GM18951 (cell line): Measurements from ENCODE around the gene SPRR5.

ENCODE experiments used
- POLR2A ChIP-seq: IDR thresholded peaks from 4 replicates; pipeline ENCODE4 v1.6.1; 2011; ENCODE audit warnings: mild to moderate bottlenecking; ENCODE audit not compliant: insufficient read length, insufficient read depth; ENCODE audit errors: extremely low read depth
- in situ Hi-C: fragments of 300-500 bp; cut with MboI; formaldehyde crosslinking; loops from one replicate; pipeline ENCODE4 v1.12.0; 2022; ENCODE audit warnings: low sequenced_read_pairs, mixed read lengths, inconsistent platforms; ENCODE audit not compliant: unreplicated experiment

SPRR5 gene

GRCh38 chr1:152946651-152947256, at the start of gene SPRR5:
Gene SPRR5 (plus strand): TSS chr1:152947206. CDS start chr1:152948555, 1,349 bp downstream.
- in situ Hi-C loops = no loop called here
- TF ChIP-seq POLR2A = no peak

- TF ChIP-seq POLR2A = no peak
- in situ Hi-C loops = no loop called here
These were observed 48.0 kb upstream of the SPRR5 start for GRCh38 chr1:152899027-152899426.

GRCh38 chr1:152899883-152900282, 47.1 kb upstream of the SPRR5 start:
- in situ Hi-C loops = no loop called here
- TF ChIP-seq POLR2A = no peak

GRCh38 chr1:152901631-152902030, 45.4 kb upstream of the SPRR5 start:
- in situ Hi-C loops = no loop called here

GRCh38 chr1:152902636-152903035, 44.4 kb upstream of the SPRR5 start:
- TF ChIP-seq POLR2A = no peak
- in situ Hi-C loops = no loop called here

More at GRCh38 chr1:152901631-152902030, 45.4 kb upstream of the SPRR5 start:
- no peak for TF ChIP-seq POLR2A

GRCh38 chr1:152904688-152905440, 42.1 kb upstream of the SPRR5 start:
- in situ Hi-C loops = no loop called here
- TF ChIP-seq POLR2A = no peak

GRCh38 chr1:152906023-152906565, 40.9 kb upstream of the SPRR5 start:
- no peak for TF ChIP-seq POLR2A
- in situ Hi-C loops = no loop called here

GRCh38 chr1:152907686-152908601, 39.1 kb upstream of the SPRR5 start, which contains the start of gene IVL:
Gene IVL (plus strand): TSS chr1:152908546. CDS start chr1:152909798, 1,252 bp downstream.
- in situ Hi-C loops = no loop called here
- TF ChIP-seq POLR2A = no peak

- no peak for TF ChIP-seq POLR2A
- in situ Hi-C loops = no loop called here
These were observed 37.8 kb upstream of the SPRR5 start for GRCh38 chr1:152909206-152909605.

- TF ChIP-seq POLR2A = no peak
- in situ Hi-C loops = no loop called here
These were observed 34.5 kb upstream of the SPRR5 start for GRCh38 chr1:152912471-152912870.

- in situ Hi-C loops = no loop called here
- no peak for TF ChIP-seq POLR2A
These were observed 34.1 kb upstream of the SPRR5 start for GRCh38 chr1:152912900-152913299.

GRCh38 chr1:152917794-152918193, 29.2 kb upstream of the SPRR5 start:
- in situ Hi-C loops = no loop called here

GRCh38 chr1:152919071-152919470, 27.9 kb upstream of the SPRR5 start:
- in situ Hi-C loops = no loop called here
- TF ChIP-seq POLR2A = no peak

More at GRCh38 chr1:152917794-152918193, 29.2 kb upstream of the SPRR5 start:
- no peak for TF ChIP-seq POLR2A
